ENCODE results near the gene CYP4F2. TPM values are rescaled to one million over a fixed set of nuclear protein-coding genes. Genes with fewer than 3 reads are reported as not detected.
"Not testable (repeated sequence)": the region's sequence is repeated elsewhere in the genome, so short reads cannot be mapped to it uniquely, and the experiment has no call there.

CYP4F2 gene
- total RNA-seq, 1 experiment from 2014 or later: not detected

GRCh38 chr19:15874821-15875474 lies 22.9 kb downstream of the CYP4F2 start:
- BruUV-seq (replicated peaks): no TSS peak
- H3K36me3 Mint-ChIP-seq (ENCODE audit: insufficient read depth, unreplicated experiment): no peaks in the 10 kb centered on the region
- H3K4me3 Mint-ChIP-seq (ENCODE audit: low read depth, unreplicated experiment): no peak overlapping the region
- CTCF ChIA-PET: interaction anchor here (0.7 kb wide), 1 partner anchor 252 kb away, joined by 3 read pairs; no protein-coding TSS in a partner anchor
- no peaks in the 10 kb centered on the region for H3K4me1 Mint-ChIP-seq (ENCODE audit: low read depth, unreplicated experiment)
- intact Hi-C loops (cut with micrococcal nuclease; ENCODE audit: unreplicated experiment): no loop called here
- H3K9me3 Mint-ChIP-seq (ENCODE audit: low read depth, unreplicated experiment): no peaks in the 10 kb centered on the region
- H3K27me3 Mint-ChIP-seq (ENCODE audit: unreplicated experiment): no peaks in the 10 kb centered on the region
- DNase-seq: no peak
- TF ChIP-seq CTCF (IDR thresholded peaks at IDR 0.05; ENCODE audit: unreplicated experiment): no peak
- H3K27ac Mint-ChIP-seq (ENCODE audit: unreplicated experiment): no peak overlapping the region

GRCh38 chr19:15873771-15874170 lies 24.1 kb downstream of the CYP4F2 start:
- H3K27me3 Mint-ChIP-seq (ENCODE audit: unreplicated experiment); CTCF ChIA-PET; H3K36me3 Mint-ChIP-seq (ENCODE audit: insufficient read depth, unreplicated experiment); intact Hi-C loops (cut with micrococcal nuclease; ENCODE audit: unreplicated experiment); H3K9me3 Mint-ChIP-seq (ENCODE audit: low read depth, unreplicated experiment); BruUV-seq (replicated peaks); H3K4me3 Mint-ChIP-seq (ENCODE audit: low read depth, unreplicated experiment): not testable (repeated sequence)
- Mint-ChIP-seq H3K4me1 (ENCODE audit: low read depth, unreplicated experiment) (peaks cover 12% of the 10 kb centered on the region), H3K27ac (ENCODE audit: unreplicated experiment) (peak overlapping the region; percentile 75)
- DNase-seq: peak; percentile 40

GRCh38 chr19:15871570-15871969 lies 26.3 kb downstream of the CYP4F2 start:
- no peak for TF ChIP-seq CTCF (IDR thresholded peaks at IDR 0.05; ENCODE audit: unreplicated experiment)
- Mint-ChIP-seq H3K27me3 (ENCODE audit: unreplicated experiment) (no peaks in the 10 kb centered on the region), H3K27ac (ENCODE audit: unreplicated experiment) (no peak overlapping the region), H3K4me1 (ENCODE audit: low read depth, unreplicated experiment) (peaks cover 23% of the 10 kb centered on the region), H3K9me3 (ENCODE audit: low read depth, unreplicated experiment) (no peaks in the 10 kb centered on the region), H3K4me3 (ENCODE audit: low read depth, unreplicated experiment) (no peak overlapping the region), H3K36me3 (ENCODE audit: insufficient read depth, unreplicated experiment) (peaks cover 4% of the 10 kb centered on the region)
- no TSS peak for BruUV-seq (replicated peaks)
- DNase-seq: no peak
- intact Hi-C loops (cut with micrococcal nuclease; ENCODE audit: unreplicated experiment): no loop called here
- CTCF ChIA-PET: no interaction called here

GRCh38 chr19:15869873-15870272 lies 28.0 kb downstream of the CYP4F2 start:
- BruUV-seq (replicated peaks): no TSS peak
- DNase-seq: no peak
- H3K27me3 Mint-ChIP-seq (ENCODE audit: unreplicated experiment): no peaks in the 10 kb centered on the region
- H3K9me3 Mint-ChIP-seq (ENCODE audit: low read depth, unreplicated experiment): no peaks in the 10 kb centered on the region
- H3K4me1 Mint-ChIP-seq (ENCODE audit: low read depth, unreplicated experiment): peaks cover 23% of the 10 kb centered on the region
- intact Hi-C loops (cut with micrococcal nuclease; ENCODE audit: unreplicated experiment): loop anchor here (5.0 kb wide), 1 partner anchor 58 kb away; no protein-coding TSS in a partner anchor
- no peak for TF ChIP-seq CTCF (IDR thresholded peaks at IDR 0.05; ENCODE audit: unreplicated experiment)
- H3K27ac Mint-ChIP-seq (ENCODE audit: unreplicated experiment): no peak overlapping the region
- H3K4me3 Mint-ChIP-seq (ENCODE audit: low read depth, unreplicated experiment): peak overlapping the region; percentile 12
- H3K36me3 Mint-ChIP-seq (ENCODE audit: insufficient read depth, unreplicated experiment): peaks cover 4% of the 10 kb centered on the region
- CTCF ChIA-PET: interaction anchor here (0.7 to 0.8 kb wide), 2 partner anchors 14 to 240 kb away, joined by 3 to 4 read pairs; no protein-coding TSS in a partner anchor

- TF ChIP-seq CTCF (IDR thresholded peaks at IDR 0.05; ENCODE audit: unreplicated experiment): peak; percentile 43
- H3K27me3 Mint-ChIP-seq (ENCODE audit: unreplicated experiment): no peaks in the 10 kb centered on the region
- H3K27ac Mint-ChIP-seq (ENCODE audit: unreplicated experiment): peak overlapping the region; percentile 65
- H3K36me3 Mint-ChIP-seq (ENCODE audit: insufficient read depth, unreplicated experiment): peaks cover 4% of the 10 kb centered on the region
- no TSS peak for BruUV-seq (replicated peaks)
- intact Hi-C loops (cut with micrococcal nuclease; ENCODE audit: unreplicated experiment): loop anchor here (5.0 kb wide), 1 partner anchor 57 kb away; no protein-coding TSS in a partner anchor
- peaks cover 23% of the 10 kb centered on the region for H3K4me1 Mint-ChIP-seq (ENCODE audit: low read depth, unreplicated experiment)
- H3K9me3 Mint-ChIP-seq (ENCODE audit: low read depth, unreplicated experiment): no peaks in the 10 kb centered on the region
- peak overlapping the region; percentile 12 for H3K4me3 Mint-ChIP-seq (ENCODE audit: low read depth, unreplicated experiment)
- CTCF ChIA-PET: interaction anchor here (0.7 to 1.1 kb wide), 3 partner anchors 15 to 239 kb away, joined by 3 to 4 read pairs (median 3); no protein-coding TSS in a partner anchor
- DNase-seq: peak; percentile 66
Measured at GRCh38 chr19:15869109-15869555, 28.7 kb downstream of the CYP4F2 start.

Data from Calu3 (cell line).